ENCODE data around the gene BPIFA1.

DNA sequence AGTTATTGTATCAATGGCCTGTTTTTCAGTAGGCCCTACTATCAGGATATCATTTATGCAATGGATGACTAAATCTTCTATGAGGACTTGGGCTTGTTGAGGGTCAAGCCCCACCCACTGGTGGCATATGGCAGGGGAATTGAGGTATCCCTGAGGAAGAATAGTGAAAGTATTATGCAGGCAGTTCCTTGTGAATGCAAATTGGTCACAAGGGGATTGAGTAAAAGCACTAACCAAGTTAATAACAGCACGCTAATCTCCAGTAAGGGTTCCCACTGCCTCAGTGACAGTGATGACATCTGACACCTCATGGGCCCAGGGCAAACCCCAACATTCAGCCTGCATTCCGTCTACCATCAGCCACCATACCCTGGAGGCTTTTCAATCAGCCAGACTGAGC is 14.9 kb downstream of the BPIFA1 start:
- TF ChIP-seq POLR2A (IDR thresholded peaks at IDR 0.05) = no peak
- TF ChIP-seq, protein P1, sequence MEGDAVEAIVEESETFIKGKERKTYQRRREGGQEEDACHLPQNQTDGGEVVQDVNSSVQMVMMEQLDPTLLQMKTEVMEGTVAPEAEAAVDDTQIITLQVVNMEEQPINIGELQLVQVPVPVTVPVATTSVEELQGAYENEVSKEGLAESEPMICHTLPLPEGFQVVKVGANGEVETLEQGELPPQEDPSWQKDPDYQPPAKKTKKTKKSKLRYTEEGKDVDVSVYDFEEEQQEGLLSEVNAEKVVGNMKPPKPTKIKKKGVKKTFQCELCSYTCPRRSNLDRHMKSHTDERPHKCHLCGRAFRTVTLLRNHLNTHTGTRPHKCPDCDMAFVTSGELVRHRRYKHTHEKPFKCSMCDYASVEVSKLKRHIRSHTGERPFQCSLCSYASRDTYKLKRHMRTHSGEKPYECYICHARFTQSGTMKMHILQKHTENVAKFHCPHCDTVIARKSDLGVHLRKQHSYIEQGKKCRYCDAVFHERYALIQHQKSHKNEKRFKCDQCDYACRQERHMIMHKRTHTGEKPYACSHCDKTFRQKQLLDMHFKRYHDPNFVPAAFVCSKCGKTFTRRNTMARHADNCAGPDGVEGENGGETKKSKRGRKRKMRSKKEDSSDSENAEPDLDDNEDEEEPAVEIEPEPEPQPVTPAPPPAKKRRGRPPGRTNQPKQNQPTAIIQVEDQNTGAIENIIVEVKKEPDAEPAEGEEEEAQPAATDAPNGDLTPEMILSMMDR (IDR thresholded peaks at IDR 0.05) = no peak
- TF ChIP-seq POLR2AphosphoS5 (IDR thresholded peaks at IDR 0.05) = no peak
- TF ChIP-seq EP300 (IDR thresholded peaks at IDR 0.05) = no peak
